T-helper 2 cell (primary cell): Measurements from ENCODE around the gene NDUFAF8.

Experiments used
- DNase-seq, 5 experiments: peaks; one replicate each; pipeline versions ENCODE4 v3.0.0 to v3.0.0-alpha.2; 2012 to 2022

The NDUFAF8 gene

DNA sequence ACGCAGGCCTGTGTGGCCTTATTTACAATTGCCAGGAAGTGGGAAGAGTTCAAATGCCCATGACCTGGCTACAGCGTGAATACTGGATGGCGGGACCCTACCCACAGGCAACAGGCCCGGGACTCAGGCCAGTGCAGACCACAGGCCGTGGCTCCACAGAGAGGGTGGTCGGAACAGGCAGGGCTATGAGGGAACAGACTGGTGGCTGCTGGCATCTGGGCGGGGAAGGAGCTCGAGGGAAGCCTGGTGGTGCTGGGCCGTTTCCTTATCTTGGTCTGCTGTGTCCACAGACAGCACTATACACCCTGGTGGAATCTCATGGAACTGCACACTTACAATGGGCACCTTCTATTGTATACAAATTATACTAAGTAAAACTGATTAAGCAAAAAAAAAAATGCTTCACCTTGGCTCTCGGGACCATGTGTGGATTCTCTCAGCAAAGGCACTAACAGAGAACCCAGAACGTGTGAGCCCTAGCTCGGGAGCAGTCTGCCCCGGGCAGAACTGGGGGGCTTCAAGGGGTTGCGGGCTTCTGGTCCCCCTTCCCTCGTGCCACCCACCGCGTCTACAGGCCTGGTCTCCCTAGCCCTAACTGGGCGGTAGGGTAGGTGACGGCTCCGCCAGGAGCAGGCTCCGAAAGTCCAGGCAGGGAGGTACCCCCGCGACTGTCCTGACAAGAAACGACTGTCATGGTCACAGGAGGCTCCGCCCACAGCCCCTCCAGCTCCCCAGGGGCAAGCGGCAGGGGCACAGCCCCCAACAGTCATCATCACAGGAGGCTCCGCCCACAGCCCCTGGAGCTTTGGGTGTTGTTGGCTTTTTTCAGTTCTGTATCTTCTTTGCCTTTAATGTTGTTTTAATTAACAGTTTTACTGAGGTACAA lies 38.2 kb upstream of the NDUFAF8 start:
- peak in 1 of 5 experiments; percentile 44 for DNase-seq

DNA sequence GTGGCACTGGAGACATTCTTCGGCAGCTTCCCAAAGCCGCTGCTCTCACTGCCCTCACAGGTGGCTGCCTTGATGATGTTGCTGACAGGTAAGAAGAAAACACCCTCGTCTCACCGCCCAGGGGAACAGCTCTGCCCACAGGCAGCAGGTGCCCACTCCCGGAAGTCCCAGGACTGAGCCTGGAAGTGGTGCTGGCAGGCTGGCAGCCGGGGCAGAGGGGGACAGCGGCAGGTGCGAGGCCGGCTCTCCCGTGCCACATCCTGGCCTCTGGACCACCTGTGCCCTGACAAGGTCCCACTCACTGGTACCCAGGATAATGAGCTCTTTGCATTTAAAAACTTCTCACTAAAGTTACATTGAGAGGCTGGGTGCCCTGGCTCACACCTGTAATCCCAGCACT lies 36.8 kb upstream of the NDUFAF8 start:
- no peak for DNase-seq

GRCh38 chr17:81203136-81203535 lies 36.0 kb upstream of the NDUFAF8 start:
- DNase-seq, result no peak

- no peak for DNase-seq
These were observed 34.5 kb upstream of the NDUFAF8 start for GRCh38 chr17:81204578-81204977.

DNA sequence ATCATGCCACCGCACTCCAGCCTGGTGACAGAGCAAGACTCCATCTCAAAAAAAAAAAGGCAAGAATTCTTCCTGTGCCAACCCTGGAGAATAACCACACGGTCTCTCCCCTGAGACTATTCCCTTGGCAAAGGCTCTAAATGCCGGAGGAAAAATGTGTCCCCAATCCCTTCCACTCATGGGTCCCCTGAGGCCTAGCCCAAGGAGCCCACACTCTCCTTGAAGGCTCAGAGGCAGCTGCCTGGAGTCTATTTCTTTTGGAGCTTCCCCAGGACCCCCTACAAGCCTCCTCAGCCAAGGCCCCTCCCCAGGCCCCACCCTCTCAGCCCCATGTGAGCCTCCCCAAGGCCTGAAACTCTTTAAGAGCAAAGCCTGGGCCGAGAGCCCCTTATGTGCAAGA lies 33.0 kb upstream of the NDUFAF8 start:
- no peak for DNase-seq

DNA sequence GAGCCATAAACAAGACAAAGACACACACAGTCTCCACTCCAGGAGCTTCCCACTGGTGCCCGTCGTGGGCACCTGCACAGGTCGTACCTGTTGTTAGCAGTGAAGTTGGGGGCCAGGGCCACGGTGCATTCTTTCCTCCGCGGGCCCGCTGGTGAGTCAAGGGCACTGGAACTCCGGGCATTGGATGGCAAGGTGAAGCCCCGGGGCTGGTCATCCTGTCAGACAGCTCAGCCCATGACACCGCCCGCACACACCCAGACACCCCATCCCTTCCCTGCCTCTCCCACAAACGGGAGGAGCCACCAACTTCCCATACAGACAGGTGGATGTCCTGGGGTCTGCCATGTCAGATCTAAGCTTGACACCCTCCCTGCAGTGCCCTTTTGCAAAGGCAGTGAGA lies 32.5 kb upstream of the NDUFAF8 start:
- DNase-seq, result no peak

DNA sequence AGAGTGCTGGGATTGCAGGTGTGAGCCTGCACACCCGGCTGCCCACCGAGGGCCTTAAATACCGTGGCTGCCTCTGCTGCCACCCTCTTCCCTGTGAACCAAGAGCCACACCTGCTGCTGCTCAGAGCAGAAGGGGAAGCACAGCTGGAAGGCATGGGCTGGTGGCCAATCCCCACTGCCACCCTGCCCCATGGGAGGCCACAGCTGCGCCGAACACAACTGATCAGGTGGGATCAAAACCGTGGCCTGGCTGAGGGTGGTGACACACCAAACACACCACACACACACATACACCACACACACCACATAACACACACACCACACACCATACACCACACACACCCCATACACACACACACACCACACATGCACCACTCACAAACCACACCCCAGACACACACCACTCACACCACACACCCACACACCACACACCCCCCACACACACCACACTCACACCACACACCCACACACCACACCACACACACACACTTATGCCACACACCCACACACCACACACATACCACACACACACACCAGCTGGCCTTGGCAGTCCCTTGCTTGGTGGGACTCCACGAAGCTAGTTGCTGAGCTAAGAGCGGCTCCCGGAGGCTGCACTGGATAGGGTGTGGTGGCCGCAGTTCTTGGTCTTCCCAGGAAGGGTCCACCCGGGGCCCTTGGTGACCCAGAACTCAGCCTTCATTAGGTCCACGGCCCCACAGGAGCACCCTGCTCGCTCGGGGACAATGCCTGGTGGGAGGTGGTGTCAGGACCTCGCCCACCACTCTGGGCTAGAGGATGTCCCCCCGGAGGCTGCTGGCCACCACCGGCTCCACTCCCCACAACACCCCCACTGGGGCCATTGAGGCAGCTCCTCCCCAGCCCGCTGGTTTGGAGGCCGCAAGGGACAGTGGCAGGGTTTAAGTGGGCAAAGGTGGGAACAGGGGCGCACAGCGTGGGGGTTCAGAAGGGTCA lies 31.2 kb upstream of the NDUFAF8 start:
- DNase-seq, result peak in 1 of 5 experiments; percentile 33

- DNase-seq, result no peak
These were observed 30.5 kb upstream of the NDUFAF8 start for GRCh38 chr17:81208651-81209050.

DNA sequence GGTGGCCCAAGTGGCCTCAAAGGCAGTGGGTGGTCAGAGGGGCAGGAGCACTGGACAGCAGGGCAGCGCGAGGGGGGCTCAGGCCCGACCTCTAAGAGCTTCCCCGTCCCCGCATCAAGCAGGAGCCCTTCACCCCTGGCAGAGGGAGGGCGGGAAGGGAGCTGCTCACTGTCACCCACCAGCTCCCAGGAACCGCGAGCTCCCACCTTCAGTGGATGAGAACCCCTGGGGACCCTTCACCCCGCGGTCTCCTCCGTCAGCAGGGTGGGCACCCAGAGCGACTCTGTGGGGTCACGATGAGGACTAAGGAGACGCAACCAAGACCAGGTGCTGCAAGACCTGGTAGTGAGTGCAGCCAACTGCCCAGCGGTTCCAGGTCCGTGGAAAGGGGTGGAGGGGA lies 30.0 kb upstream of the NDUFAF8 start:
- DNase-seq, result no peak

- no peak for DNase-seq
These were observed 28.7 kb upstream of the NDUFAF8 start for GRCh38 chr17:81210466-81210865.

- DNase-seq, result no peak
These were observed 28.2 kb upstream of the NDUFAF8 start for GRCh38 chr17:81210868-81211267.

DNA sequence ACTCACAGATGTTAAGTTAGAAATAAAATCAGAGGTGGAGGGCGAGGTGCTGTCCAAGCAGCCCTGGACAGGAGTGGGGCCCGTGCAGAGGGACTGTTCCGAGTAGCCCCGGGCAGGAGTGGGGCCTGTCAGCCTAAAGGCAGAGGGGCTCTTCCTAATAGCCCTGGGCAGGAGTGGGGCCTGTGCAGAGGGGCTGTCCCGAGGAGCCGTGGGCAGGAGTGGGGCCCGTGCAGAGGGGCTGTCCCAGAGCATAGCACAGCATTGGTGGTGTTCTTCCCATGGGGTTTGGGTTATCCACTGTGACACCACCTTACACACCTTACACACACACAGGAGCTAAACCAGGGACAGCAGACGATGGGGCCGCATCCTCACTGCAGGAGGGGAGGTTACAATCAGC lies 26.8 kb upstream of the NDUFAF8 start:
- no peak for DNase-seq

GRCh38 chr17:81213978-81214377 lies 25.1 kb upstream of the NDUFAF8 start:
- DNase-seq, result no peak

GRCh38 chr17:81217491-81217890 lies 21.6 kb upstream of the NDUFAF8 start:
- DNase-seq, result no peak

DNA sequence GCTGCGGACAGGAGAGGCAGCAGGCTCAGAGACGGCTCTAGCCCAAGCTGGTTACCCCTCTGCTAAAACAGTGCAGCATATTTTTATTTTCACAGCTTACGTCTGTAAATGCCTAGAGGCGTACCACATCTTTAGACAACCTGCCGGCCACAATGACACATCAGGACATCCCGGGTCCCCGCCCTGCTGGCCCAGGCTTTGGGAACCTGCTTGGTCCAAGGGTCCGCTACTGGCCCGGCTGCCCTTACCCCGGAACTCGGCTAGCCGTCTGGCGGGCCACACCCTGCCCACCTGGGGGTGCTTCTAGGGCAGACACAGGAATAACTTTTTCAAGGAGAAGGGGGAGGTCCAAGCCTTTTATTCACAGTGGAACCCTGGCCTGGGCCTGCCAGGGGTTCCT lies 20.7 kb upstream of the NDUFAF8 start:
- no peak for DNase-seq

DNA sequence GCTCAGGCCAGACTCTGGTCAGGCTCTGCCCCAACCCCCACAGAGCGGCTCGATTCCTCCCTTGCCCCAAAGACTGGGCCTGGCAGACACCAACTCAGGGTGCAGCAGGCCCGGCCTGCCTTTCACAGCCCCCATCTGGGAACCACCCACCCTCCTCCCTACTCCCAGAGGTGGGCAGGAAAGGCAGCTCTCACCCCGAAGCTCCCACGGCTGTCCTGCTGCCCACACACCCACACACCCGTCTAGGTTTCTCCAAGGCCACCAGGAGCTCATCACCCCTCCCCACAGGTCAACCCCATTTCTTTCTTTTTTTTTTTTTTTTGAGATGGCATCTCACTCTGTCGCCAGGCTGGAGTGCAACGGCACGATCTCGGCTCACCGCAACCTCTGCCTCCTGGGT lies 20.1 kb upstream of the NDUFAF8 start:
- DNase-seq, result no peak

- no peak for DNase-seq
These were observed 19.5 kb upstream of the NDUFAF8 start for GRCh38 chr17:81219476-81220180.

DNA sequence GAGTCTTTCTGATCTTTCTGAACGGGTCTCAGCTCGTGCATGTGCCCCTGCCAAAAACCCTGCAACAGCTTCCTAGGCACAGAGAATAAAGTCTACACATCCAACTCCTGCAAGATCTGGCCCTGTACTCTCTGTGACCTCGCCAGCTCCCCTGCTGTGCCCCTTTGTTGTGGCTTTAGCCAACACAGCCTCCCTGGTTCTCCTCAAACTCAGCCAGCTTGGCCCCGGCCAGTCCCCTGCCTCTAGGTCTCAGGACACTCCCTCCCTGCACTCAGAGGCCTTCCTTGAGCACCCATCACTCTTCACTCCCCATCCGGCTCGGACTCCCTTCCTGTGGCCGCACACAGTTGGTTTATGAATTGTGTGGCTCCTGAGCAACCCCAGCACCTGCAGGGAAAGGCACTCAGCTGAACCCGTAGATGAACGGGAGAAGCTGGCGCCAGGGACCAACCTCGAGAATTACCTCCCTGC lies 17.7 kb upstream of the NDUFAF8 start:
- DNase-seq, result no peak

DNA sequence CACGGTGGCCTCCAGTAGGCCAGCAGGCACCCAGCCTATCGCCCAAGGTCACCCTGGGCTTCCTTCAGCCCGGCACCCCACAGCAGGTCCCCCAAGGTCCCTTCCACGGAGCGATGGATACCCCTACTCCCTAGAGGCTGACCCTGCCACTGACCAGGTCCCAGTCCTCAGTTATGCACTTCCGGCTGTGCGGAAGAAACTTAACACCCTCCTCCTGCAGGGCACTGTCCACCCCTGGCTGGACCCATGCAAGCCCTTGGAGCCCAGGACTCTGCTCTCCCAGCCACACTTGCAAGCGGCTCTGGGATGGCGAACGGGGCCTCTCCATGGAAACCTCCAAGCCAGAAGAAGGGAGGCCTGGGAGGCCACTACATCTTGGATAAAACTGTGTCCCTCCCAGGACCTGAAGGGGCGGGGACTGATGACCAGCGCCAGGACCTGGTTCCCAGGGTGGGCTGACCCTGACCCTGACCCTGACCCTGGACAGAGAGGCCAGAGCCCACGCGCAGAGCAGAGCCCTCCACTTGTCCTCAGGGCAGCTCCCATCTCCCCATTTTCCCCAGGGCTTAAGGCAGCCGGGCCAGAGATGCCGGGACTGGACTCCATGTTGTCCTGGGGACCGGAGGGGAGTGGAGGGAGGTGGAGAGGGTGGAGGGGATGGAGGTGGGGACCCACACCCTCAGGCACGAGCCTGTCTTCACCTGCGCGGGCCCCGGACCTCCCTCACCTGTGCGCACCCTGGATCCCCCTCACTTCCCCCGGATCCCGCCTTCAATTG lies 17.1 kb upstream of the NDUFAF8 start:
- no peak for DNase-seq

DNA sequence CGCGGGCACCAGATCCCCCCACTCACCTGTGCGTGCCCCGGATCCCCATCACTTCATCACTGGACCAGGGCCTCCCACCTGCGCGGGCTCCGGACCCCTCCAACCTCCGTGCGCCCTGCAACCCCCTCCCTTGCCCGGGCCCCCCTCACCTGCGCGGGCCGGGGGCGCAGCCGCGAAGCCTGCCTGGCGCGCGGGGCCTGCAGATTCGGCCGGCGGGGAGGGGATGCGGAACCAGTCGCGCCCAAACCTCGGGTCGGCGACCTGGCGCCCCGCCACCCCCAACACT lies 16.6 kb upstream of the NDUFAF8 start:
- DNase-seq, result no peak

GRCh38 chr17:81222906-81223761 lies 16.0 kb upstream of the NDUFAF8 start, which contains the start of gene CEP131:
Gene CEP131, minus strand, starts transcription at chr17:81222965. Its CDS starts 2,909 bp downstream, at chr17:81220056.
- DNase-seq, result peak; percentile 96 to 100 (median 99)
